Thoracic aorta (tissue), 2 donors: ENCODE measurements around the gene GALNT6. TPM values are rescaled to one million over a fixed set of nuclear protein-coding genes. Genes with fewer than 3 reads are reported as not detected.

Experiments used
- ATAC-seq: fragments of 150-250 bp; one replicate; pipeline ENCODE4 v1.8.0; 2017; ENCODE audit warnings: low read depth; ENCODE audit not compliant: insufficient number of reproducible peaks, low FRiP score
- DNase-seq: peaks from one replicate; pipeline ENCODE4 v3.0.0-alpha.2; 2020; ENCODE audit warnings: low spot score
- H3K27ac ChIP-seq, 2 donors: fragments of 200-600 bp; sonication (generic); 1 replicate in 1 of 2; 2 replicates in 1 of 2; pipeline ENCODE4 v1.5.1; 2016; ENCODE audit warnings: mild to moderate bottlenecking in 2 of 2, moderate library complexity in 2 of 2
- H3K27me3 ChIP-seq: fragments of 200-600 bp; sonication (generic); replicated peaks from 2 replicates; pipeline ENCODE4 v1.6.0; 2016; ENCODE audit warnings: mild to moderate bottlenecking; ENCODE audit not compliant: insufficient read depth
- H3K36me3 ChIP-seq: fragments of 200-600 bp; sonication (generic); one replicate; pipeline ENCODE4 v1.5.1; 2016
- H3K4me1 ChIP-seq, 2 donors: fragments of 200-600 bp; sonication (generic); 1 replicate in 1 of 2; 2 replicates in 1 of 2; pipeline versions ENCODE4 v1.5.1 to v1.6.0; 2016; ENCODE audit warnings: low read depth in 2 of 2, mild to moderate bottlenecking in 1 of 2; ENCODE audit not compliant: control insufficient read depth in 1 of 2
- H3K4me3 ChIP-seq: fragments of 200-600 bp; sonication (generic); 2 replicates; pipeline ENCODE4 v1.5.1; 2016; ENCODE audit warnings: mild to moderate bottlenecking
- H3K9me3 ChIP-seq: fragments of 200-600 bp; sonication (generic); 2 replicates; pipeline ENCODE4 v1.5.1; 2016
- CTCF ChIP-seq: fragments of 200-600 bp; sonication (generic); IDR thresholded peaks from one replicate; pipeline ENCODE4 v1.5.1; 2019; ENCODE audit warnings: antibody characterized with exemption
- total RNA-seq, 2 donors: library from RNA; depleted of rRNA; stranded (reverse); fragments of >200 nt; gene quantifications; one replicate each; pipeline versions ENCODE4 v1.1.0 to v1.2.3, GENCODE V29; 2016

The GALNT6 gene
- total RNA-seq, 2 donors from 2014 or later: 9.9 to 11.5 TPM

GRCh38 chr12:51393676-51394545, 2.7 kb upstream of the GALNT6 start:
- DNase-seq: no peak
- no peak for TF ChIP-seq CTCF
- Histone ChIP-seq H3K27me3 (no peaks in the 10 kb centered on the region), H3K9me3 (no peaks in the 10 kb centered on the region), H3K4me3 (no peak overlapping the region), H3K36me3 (no peaks in the 10 kb centered on the region), H3K27ac (no peak overlapping the region), H3K4me1 (peaks cover 4 to 20% of the 10 kb centered on the region in 2 donors)
- ATAC-seq: no peak

- TF ChIP-seq CTCF: no peak
- H3K4me3 ChIP-seq: peak overlapping the region; percentile 86
- no peak overlapping the region for H3K27ac ChIP-seq
- no peaks in the 10 kb centered on the region for H3K27me3 ChIP-seq
- H3K4me1 ChIP-seq: peaks cover 4 to 20% of the 10 kb centered on the region in 2 donors
- no peaks in the 10 kb centered on the region for H3K9me3 ChIP-seq
- ATAC-seq (no peak), DNase-seq (no peak)
- H3K36me3 ChIP-seq: no peaks in the 10 kb centered on the region
These were observed 1.5 kb upstream of the GALNT6 start for GRCh38 chr12:51392556-51393237.

- Histone ChIP-seq H3K27ac (peak overlapping the region in 1 of 2 donors; percentile 49), H3K4me3 (peak overlapping the region; percentile 86), H3K36me3 (no peaks in the 10 kb centered on the region), H3K4me1 (peaks cover 4 to 20% of the 10 kb centered on the region in 2 donors), H3K9me3 (no peaks in the 10 kb centered on the region), H3K27me3 (no peaks in the 10 kb centered on the region)
- ATAC-seq (no peak), DNase-seq (no peak)
- no peak for TF ChIP-seq CTCF
These were observed 319 bp downstream of the GALNT6 start for GRCh38 chr12:51390891-51391282.

- TF ChIP-seq CTCF: no peak
- H3K4me3 ChIP-seq: no peak overlapping the region
- no peak for DNase-seq
- no peaks in the 10 kb centered on the region for H3K9me3 ChIP-seq
- no peak for ATAC-seq
- H3K4me1 ChIP-seq: peaks cover 4 to 20% of the 10 kb centered on the region in 2 donors
- H3K27ac ChIP-seq: no peak overlapping the region
- no peaks in the 10 kb centered on the region for H3K27me3 ChIP-seq
- no peaks in the 10 kb centered on the region for H3K36me3 ChIP-seq
These were observed 749 bp downstream of the GALNT6 start for GRCh38 chr12:51390457-51390856.

- no peaks in the 10 kb centered on the region for H3K36me3 ChIP-seq
- DNase-seq: no peak
- no peak for TF ChIP-seq CTCF
- peaks cover 4 to 20% of the 10 kb centered on the region in 2 donors for H3K4me1 ChIP-seq
- H3K9me3 ChIP-seq: no peaks in the 10 kb centered on the region
- ATAC-seq: no peak
- H3K27ac ChIP-seq: no peak overlapping the region
- no peak overlapping the region for H3K4me3 ChIP-seq
- H3K27me3 ChIP-seq: no peaks in the 10 kb centered on the region
These were observed 1.8 kb downstream of the GALNT6 start for GRCh38 chr12:51389302-51389999.
